ENCODE data around the gene PLXND1. TPM values are rescaled to one million over a fixed set of nuclear protein-coding genes. Genes with fewer than 3 reads are reported as not detected.

The PLXND1 gene
- total RNA-seq, 1 donor from 2014 or later, result 1.7 TPM

GRCh38 chr3:129623447-129624118 is 17.1 kb upstream of the PLXND1 start:
- intact Hi-C loops (cut with micrococcal nuclease), result no loop called here
- H3K4me3 Mint-ChIP-seq, result no peak overlapping the region
- H3K9me3 Mint-ChIP-seq, result no peaks in the 10 kb centered on the region
- no peaks in the 10 kb centered on the region for H3K36me3 Mint-ChIP-seq (ENCODE audit: low read depth)
- no peak for DNase-seq
- peaks cover 22% of the 10 kb centered on the region for H3K4me1 Mint-ChIP-seq
- H3K27me3 Mint-ChIP-seq, result peaks cover 11% of the 10 kb centered on the region
- no peak overlapping the region for H3K27ac Mint-ChIP-seq

- intact Hi-C loops (cut with micrococcal nuclease), result no loop called here
- no peaks in the 10 kb centered on the region for H3K9me3 Mint-ChIP-seq
These were observed 16.5 kb upstream of the PLXND1 start for GRCh38 chr3:129622933-129623332.

GRCh38 chr3:129622226-129622874 is 15.9 kb upstream of the PLXND1 start:
- no peak for DNase-seq
- H3K9me3 Mint-ChIP-seq, result no peaks in the 10 kb centered on the region
- no peak overlapping the region for H3K27ac Mint-ChIP-seq
- H3K4me1 Mint-ChIP-seq, result peaks cover 15% of the 10 kb centered on the region
- H3K27me3 Mint-ChIP-seq, result peaks cover 5% of the 10 kb centered on the region
- intact Hi-C loops (cut with micrococcal nuclease), result no loop called here
- H3K36me3 Mint-ChIP-seq (ENCODE audit: low read depth), result no peaks in the 10 kb centered on the region
- H3K4me3 Mint-ChIP-seq, result no peak overlapping the region

More at GRCh38 chr3:129622933-129623332, 16.5 kb upstream of the PLXND1 start:
- no peak for DNase-seq
- Mint-ChIP-seq H3K4me3 (no peak overlapping the region), H3K4me1 (peaks cover 21% of the 10 kb centered on the region), H3K27ac (no peak overlapping the region), H3K27me3 (peaks cover 9% of the 10 kb centered on the region), H3K36me3 (ENCODE audit: low read depth) (no peaks in the 10 kb centered on the region)

- DNase-seq, result no peak
- Mint-ChIP-seq H3K27ac (no peak overlapping the region), H3K27me3 (peaks cover 2% of the 10 kb centered on the region), H3K9me3 (no peaks in the 10 kb centered on the region), H3K36me3 (ENCODE audit: low read depth) (no peaks in the 10 kb centered on the region), H3K4me3 (no peak overlapping the region), H3K4me1 (peaks cover 12% of the 10 kb centered on the region)
- intact Hi-C loops (cut with micrococcal nuclease), result no loop called here
These were observed 15.2 kb upstream of the PLXND1 start for GRCh38 chr3:129621626-129622225.

GRCh38 chr3:129620828-129621559 is 14.5 kb upstream of the PLXND1 start:
- H3K27ac Mint-ChIP-seq, result no peak overlapping the region
- intact Hi-C loops (cut with micrococcal nuclease), result no loop called here

GRCh38 chr3:129619726-129620162 is 13.3 kb upstream of the PLXND1 start:
- H3K27me3 Mint-ChIP-seq, result peaks cover 3% of the 10 kb centered on the region
- intact Hi-C loops (cut with micrococcal nuclease), result no loop called here
- peaks cover 4% of the 10 kb centered on the region for H3K4me1 Mint-ChIP-seq
- no peaks in the 10 kb centered on the region for H3K9me3 Mint-ChIP-seq
- H3K4me3 Mint-ChIP-seq, result no peak overlapping the region
- no peak overlapping the region for H3K27ac Mint-ChIP-seq
- no peak for DNase-seq
- no peaks in the 10 kb centered on the region for H3K36me3 Mint-ChIP-seq (ENCODE audit: low read depth)

More at GRCh38 chr3:129620828-129621559, 14.5 kb upstream of the PLXND1 start:
- H3K36me3 Mint-ChIP-seq (ENCODE audit: low read depth), result no peaks in the 10 kb centered on the region
- H3K9me3 Mint-ChIP-seq, result no peaks in the 10 kb centered on the region
- DNase-seq, result no peak
- H3K4me3 Mint-ChIP-seq, result no peak overlapping the region
- H3K4me1 Mint-ChIP-seq, result peaks cover 10% of the 10 kb centered on the region
- peaks cover 2% of the 10 kb centered on the region for H3K27me3 Mint-ChIP-seq

- H3K27ac Mint-ChIP-seq, result no peak overlapping the region
- DNase-seq, result no peak
- peaks cover 3% of the 10 kb centered on the region for H3K27me3 Mint-ChIP-seq
- intact Hi-C loops (cut with micrococcal nuclease), result no loop called here
- H3K4me1 Mint-ChIP-seq, result peaks cover 4% of the 10 kb centered on the region
- H3K36me3 Mint-ChIP-seq (ENCODE audit: low read depth), result no peaks in the 10 kb centered on the region
- no peak overlapping the region for H3K4me3 Mint-ChIP-seq
- no peaks in the 10 kb centered on the region for H3K9me3 Mint-ChIP-seq
These were observed 12.6 kb upstream of the PLXND1 start for GRCh38 chr3:129618901-129619671.

- Mint-ChIP-seq H3K4me1 (peaks cover 4% of the 10 kb centered on the region), H3K27me3 (peaks cover 3% of the 10 kb centered on the region), H3K9me3 (no peaks in the 10 kb centered on the region), H3K27ac (no peak overlapping the region), H3K4me3 (no peak overlapping the region), H3K36me3 (ENCODE audit: low read depth) (no peaks in the 10 kb centered on the region)
- DNase-seq, result no peak
- intact Hi-C loops (cut with micrococcal nuclease), result no loop called here
These were observed 11.8 kb upstream of the PLXND1 start for GRCh38 chr3:129618186-129618820.

- Mint-ChIP-seq H3K27ac (no peak overlapping the region), H3K4me3 (no peak overlapping the region), H3K4me1 (peaks cover 4% of the 10 kb centered on the region), H3K27me3 (peaks cover 3% of the 10 kb centered on the region), H3K9me3 (no peaks in the 10 kb centered on the region), H3K36me3 (ENCODE audit: low read depth) (no peaks in the 10 kb centered on the region)
- intact Hi-C loops (cut with micrococcal nuclease), result no loop called here
- no peak for DNase-seq
These were observed 11.1 kb upstream of the PLXND1 start for GRCh38 chr3:129617381-129618185.

- Mint-ChIP-seq H3K9me3 (no peaks in the 10 kb centered on the region), H3K27ac (no peak overlapping the region), H3K27me3 (peaks cover 3% of the 10 kb centered on the region), H3K36me3 (ENCODE audit: low read depth) (no peaks in the 10 kb centered on the region), H3K4me3 (no peak overlapping the region), H3K4me1 (peaks cover 4% of the 10 kb centered on the region)
- no peak for DNase-seq
- intact Hi-C loops (cut with micrococcal nuclease), result no loop called here
These were observed 10.2 kb upstream of the PLXND1 start for GRCh38 chr3:129616713-129617112.

GRCh38 chr3:129616291-129616690 is 9.8 kb upstream of the PLXND1 start:
- no peaks in the 10 kb centered on the region for H3K36me3 Mint-ChIP-seq (ENCODE audit: low read depth)
- peaks cover 3% of the 10 kb centered on the region for H3K27me3 Mint-ChIP-seq
- no peak for DNase-seq
- H3K27ac Mint-ChIP-seq, result no peak overlapping the region
- no peak overlapping the region for H3K4me3 Mint-ChIP-seq
- peaks cover 4% of the 10 kb centered on the region for H3K4me1 Mint-ChIP-seq
- intact Hi-C loops (cut with micrococcal nuclease), result no loop called here
- H3K9me3 Mint-ChIP-seq, result no peaks in the 10 kb centered on the region

- Mint-ChIP-seq H3K4me1 (peaks cover 4% of the 10 kb centered on the region), H3K4me3 (no peak overlapping the region)
- intact Hi-C loops (cut with micrococcal nuclease), result no loop called here
These were observed 9.3 kb upstream of the PLXND1 start for GRCh38 chr3:129615751-129616281.

More at GRCh38 chr3:129615751-129616281, 9.3 kb upstream of the PLXND1 start:
- Mint-ChIP-seq H3K36me3 (ENCODE audit: low read depth) (no peaks in the 10 kb centered on the region), H3K9me3 (no peaks in the 10 kb centered on the region), H3K27ac (no peak overlapping the region), H3K27me3 (peaks cover 3% of the 10 kb centered on the region)
- DNase-seq, result no peak

Data from activated CD4-positive, alpha-beta T cell treated with anti-CD3 and anti-CD28 coated beads, Interleukin-2, amount 10 ng/mL, durations not matched to agents 24 days and 14 days (primary cell).